H1 (cell line): ENCODE results near the gene TMEM9B. TPM values are rescaled to one million over a fixed set of nuclear protein-coding genes. Genes with fewer than 3 reads are reported as not detected.

Experiments
- CTCF ChIA-PET: fragments of 300-600 bp; sonication (Branson Sonifier 250); formaldehyde crosslinking; loops from one replicate; lab custom pipeline; 2021; ENCODE audit not compliant: partially characterized antibody; lab: Charles Lee
- POLR2A ChIA-PET: fragments of 300-600 bp; sonication (Branson Sonifier 250); formaldehyde crosslinking; loops from one replicate; lab custom pipeline; 2021; ENCODE audit warnings: inconsistent platforms; ENCODE audit not compliant: partially characterized antibody; lab: Charles Lee
- DNase-seq, 2 experiments: peaks; one replicate each; pipeline versions ENCODE4 v3.0.0 to v3.0.0-alpha.2; 2010 to 2022; ENCODE audit warnings: low spot score in 2 of 2, low read depth in 1 of 2, mixed read lengths in 1 of 2
- FAIRE-seq: peaks from 2 replicates; lab custom pipeline; 2011; peaks lifted over from hg19 to GRCh38; lab: Jason Lieb, UNC
- H2AFZ ChIP-seq: 2 replicates; pipeline ENCODE4 v1.8.1; 2012; ENCODE audit warnings: low read length, inconsistent platforms
- H2AK5ac ChIP-seq: 2 replicates; pipeline ENCODE4 v1.6.1; 2013; ENCODE audit warnings: low read depth, low read length
- H2BK120ac ChIP-seq: replicated peaks from 2 replicates; pipeline ENCODE3; 2013; ENCODE audit warnings: low read depth, low read length, inconsistent platforms
- H2BK12ac ChIP-seq: 2 replicates; pipeline ENCODE4 v1.6.1; 2013; ENCODE audit warnings: low read depth, low read length
- H2BK15ac ChIP-seq: 2 replicates; pipeline ENCODE4 v1.6.1; 2013; ENCODE audit warnings: low read length
- H2BK20ac ChIP-seq: 2 replicates; pipeline ENCODE4 v1.6.1; 2013; ENCODE audit warnings: low read length
- H2BK5ac ChIP-seq: 2 replicates; pipeline ENCODE4 v1.6.1; 2013; ENCODE audit warnings: low read depth, low read length
- H3K14ac ChIP-seq: 2 replicates; pipeline ENCODE4 v1.6.1; 2013; ENCODE audit warnings: inconsistent platforms; ENCODE audit not compliant: insufficient read length
- H3K18ac ChIP-seq: 2 replicates; pipeline ENCODE4 v1.6.1; 2013; ENCODE audit warnings: low read length; ENCODE audit errors: extremely low read depth
- H3K23ac ChIP-seq: 2 replicates; pipeline ENCODE4 v1.6.1; 2013; ENCODE audit warnings: inconsistent platforms; ENCODE audit not compliant: insufficient read length
- H3K23me2 ChIP-seq: 2 replicates; pipeline ENCODE4 v1.6.1; 2013; ENCODE audit warnings: low read depth, low read length
- H3K27ac ChIP-seq: 2 replicates; pipeline ENCODE4 v1.6.1; 2011; ENCODE audit warnings: low read depth, low read length, inconsistent platforms
- H3K27me3 ChIP-seq, 4 experiments: replicated peaks in 1 of 4; 1 replicate in 1 of 4; 2 replicates in 3 of 4; pipeline versions ENCODE4 v1.6.1 to v1.8.1; 2011 to 2013; ENCODE audit warnings: low read length in 3 of 4, mild to moderate bottlenecking in 3 of 4, inconsistent platforms in 2 of 4, mixed read lengths in 2 of 4, moderate library complexity in 1 of 4; ENCODE audit not compliant: control insufficient read depth in 3 of 4, insufficient read depth in 3 of 4; ENCODE audit errors: extremely low read depth in 1 of 4
- H3K36me3 ChIP-seq, 4 experiments: 2 replicates each; pipeline versions ENCODE4 v1.6.1 to v1.8.1; 2011 to 2013; ENCODE audit warnings: mild to moderate bottlenecking in 4 of 4, low read length in 3 of 4, moderate library complexity in 2 of 4, control low read depth in 1 of 4, inconsistent platforms in 1 of 4; ENCODE audit not compliant: insufficient read depth in 4 of 4, control insufficient read depth in 2 of 4
- H3K4ac ChIP-seq: replicated peaks from 2 replicates; pipeline ENCODE3; 2013; ENCODE audit warnings: low read length, low read depth, mixed read lengths, inconsistent platforms; ENCODE audit not compliant: insufficient read length
- H3K4me1 ChIP-seq, 4 experiments: replicated peaks in 1 of 4; 1 replicate in 1 of 4; 2 replicates in 3 of 4; pipeline versions ENCODE4 v1.6.1 to v1.8.1; 2011 to 2013; ENCODE audit warnings: low read length in 3 of 4, inconsistent platforms in 2 of 4, mixed read lengths in 1 of 4; ENCODE audit not compliant: insufficient read depth in 4 of 4, control insufficient read depth in 3 of 4
- H3K4me2 ChIP-seq, 2 experiments: 2 replicates each; pipeline versions ENCODE4 v1.6.1 to v1.8.1; 2011 to 2013; ENCODE audit warnings: low read depth in 2 of 2, low read length in 2 of 2, control low read depth in 1 of 2, inconsistent platforms in 1 of 2, mild to moderate bottlenecking in 1 of 2; ENCODE audit not compliant: insufficient read depth in 1 of 2
- H3K4me3 ChIP-seq, 4 experiments: fragments of 200-600, 300-600 bp in 1 of 4; sonication (generic), shearing (Covaris generic), sonication (Bioruptor Twin) in 1 of 4; 2 replicates each; pipeline versions ENCODE4 v1.5.1 to v1.8.1; 2011 to 2016; ENCODE audit warnings: low read length in 4 of 4, low read depth in 3 of 4, control low read depth in 2 of 4, inconsistent platforms in 2 of 4, mild to moderate bottlenecking in 2 of 4, mixed read lengths in 1 of 4, moderate library complexity in 1 of 4; ENCODE audit not compliant: insufficient read depth in 2 of 4; ENCODE audit errors: extremely low read depth in 1 of 4
- H3K56ac ChIP-seq: replicated peaks from 2 replicates; pipeline ENCODE3; 2013; ENCODE audit warnings: low read depth, mild to moderate bottlenecking, mixed read lengths, low read length, inconsistent platforms; ENCODE audit not compliant: insufficient read length
- H3K79me1 ChIP-seq: 2 replicates; pipeline ENCODE4 v1.6.1; 2013; ENCODE audit warnings: low read depth, low read length, control low read depth
- H3K79me2 ChIP-seq, 2 experiments: 2 replicates each; pipeline versions ENCODE4 v1.6.1 to v1.8.1; 2012 to 2013; ENCODE audit warnings: low read length in 2 of 2, mild to moderate bottlenecking in 2 of 2, inconsistent platforms in 1 of 2; ENCODE audit not compliant: insufficient read depth in 2 of 2, control insufficient read depth in 1 of 2
- H3K9ac ChIP-seq, 4 experiments: replicated peaks in 1 of 4; 1 replicate in 1 of 4; 2 replicates in 3 of 4; pipeline versions ENCODE4 v1.6.1 to v1.8.1; 2011 to 2013; ENCODE audit warnings: low read depth in 3 of 4, low read length in 3 of 4, control low read depth in 2 of 4, mild to moderate bottlenecking in 2 of 4, moderate library complexity in 2 of 4, inconsistent platforms in 1 of 4; ENCODE audit errors: extremely low read depth in 1 of 4
- H3K9me3 ChIP-seq, 2 experiments: 2 replicates each; pipeline versions ENCODE4 v1.6.1 to v1.8.1; 2012 to 2013; ENCODE audit warnings: mild to moderate bottlenecking in 2 of 2, moderate library complexity in 2 of 2, control low read depth in 1 of 2, inconsistent platforms in 1 of 2, low read depth in 1 of 2, low read length in 1 of 2, mixed read lengths in 1 of 2; ENCODE audit not compliant: insufficient read depth in 2 of 2
- H4K20me1 ChIP-seq, 2 experiments: replicated peaks in 1 of 2; 2 replicates each; pipeline versions ENCODE3 to v1.8.1; 2011 to 2013; ENCODE audit warnings: inconsistent platforms in 2 of 2, low read length in 2 of 2, mild to moderate bottlenecking in 1 of 2; ENCODE audit not compliant: insufficient read depth in 2 of 2, control insufficient read depth in 1 of 2
- H4K5ac ChIP-seq: 2 replicates; pipeline ENCODE4 v1.6.1; 2013; ENCODE audit warnings: low read length, low read depth, mixed read lengths, inconsistent platforms; ENCODE audit not compliant: insufficient read length
- H4K8ac ChIP-seq: 2 replicates; pipeline ENCODE4 v1.8.0; 2013; ENCODE audit warnings: mild to moderate bottlenecking, moderate library complexity, low read length, inconsistent platforms; ENCODE audit not compliant: insufficient read depth; ENCODE audit errors: extremely low read depth
- H4K91ac ChIP-seq: replicated peaks from 2 replicates; pipeline ENCODE3; 2013; ENCODE audit warnings: low read length, mixed read lengths, inconsistent platforms; ENCODE audit not compliant: insufficient read length
- CEBPB ChIP-seq: IDR thresholded peaks from 2 replicates; pipeline ENCODE4 v1.6.1; 2012; ENCODE audit warnings: low read depth, low read length
- EP300 ChIP-seq, 2 experiments: IDR thresholded peaks; 1 replicate in 1 of 2; 2 replicates in 1 of 2; pipeline ENCODE4 v1.6.1; 2011 to 2012; ENCODE audit warnings: low read depth in 2 of 2, low read length in 2 of 2, mild to moderate bottlenecking in 2 of 2, borderline replicate concordance in 1 of 2, inconsistent platforms in 1 of 2, moderate library complexity in 1 of 2
- EZH2 ChIP-seq: fragments of 200-600 bp; sonication (generic); IDR thresholded peaks from 2 replicates; pipeline ENCODE4 v1.7.1; 2012; ENCODE audit warnings: low read depth, mild to moderate bottlenecking, moderate library complexity, low read length, inconsistent platforms; ENCODE audit not compliant: severe bottlenecking
- GABPA ChIP-seq: IDR thresholded peaks from 2 replicates; pipeline ENCODE4 v1.6.1; 2011; ENCODE audit warnings: mild to moderate bottlenecking, low read length, moderate library complexity, borderline replicate concordance; ENCODE audit not compliant: insufficient read depth
- KDM4A ChIP-seq: IDR thresholded peaks from one replicate; pipeline ENCODE4 v1.7.1; 2012; ENCODE audit warnings: low read depth, mild to moderate bottlenecking, moderate library complexity, low read length, inconsistent platforms; ENCODE audit not compliant: severe bottlenecking
- PHF8 ChIP-seq: fragments of 200-600 bp; sonication (generic); conservative IDR thresholded peaks from 2 replicates; pipeline ENCODE4 v1.7.1; 2012; ENCODE audit warnings: low read depth, mild to moderate bottlenecking, inconsistent platforms, low read length, moderate library complexity
- SIRT6 ChIP-seq: IDR thresholded peaks from one replicate; pipeline ENCODE4 v1.7.1; 2012; ENCODE audit warnings: low read length, inconsistent platforms
- TBP ChIP-seq: IDR thresholded peaks from 2 replicates; pipeline ENCODE4 v1.6.1; 2011; ENCODE audit warnings: low read depth, low read length, improper control_type of control experiment
- TCF12 ChIP-seq: IDR thresholded peaks from 2 replicates; pipeline ENCODE4 v1.6.1; 2011; ENCODE audit warnings: low read depth, mild to moderate bottlenecking, low read length
- YY1 ChIP-seq: IDR thresholded peaks from 2 replicates; pipeline ENCODE4 v1.6.1; 2011; ENCODE audit warnings: low read depth, mild to moderate bottlenecking, low read length
- WGBS, 2 experiments: shearing (Covaris generic) in 1 of 2; methylation state at CpG; one replicate each; pipeline versions ENCODE4 v1.1.6 to v1.1.7; 2013 to 2015; ENCODE audit warnings: low lambda C conversion rate in 2 of 2, mixed read lengths in 2 of 2, inconsistent platforms in 1 of 2, low coverage in 1 of 2, missing lambda C conversion rate in 1 of 2; ENCODE audit not compliant: insufficient replicate concordance in 2 of 2, insufficient coverage in 1 of 2, insufficient read length in 1 of 2; ENCODE audit errors: extremely low coverage in 1 of 2, missing lambda C conversion rate in 1 of 2; 5-methylcytosine and 5-hydroxymethylcytosine counted together
- polyA plus RNA-seq, 7 experiments: library from polyadenylated mRNA; depleted of rRNA in 3 of 7; stranded (reverse) in 5 of 7; unstranded in 2 of 7; fragments of >200 nt in 5 of 7; fragments of 200-250 nt in 2 of 7; gene quantifications; 1 replicate in 5 of 7; 2 replicates in 1 of 7; 4 replicates in 1 of 7; pipeline versions ENCODE4 v1.2.1 to v1.2.3, GENCODE V29; 2011 to 2013; ENCODE audit warnings: missing spikeins in 2 of 7, mixed read lengths in 2 of 7
- total RNA-seq: library from RNA; stranded (reverse); fragmentation: NEBNext Ultra II Directional; extraction: Animal tissue kit (Norgen Biotek cat#: 25700); gene quantifications from 2 replicates; pipeline ENCODE4 v1.2.1, GENCODE V29; 2021

The TMEM9B gene
- total and polyA plus RNA-seq, 2 of the 8 experiments (the other 6 are each of a cell fraction or from before 2014, with no cell fraction given): 8.3 to 9.4 TPM

- Histone ChIP-seq H3K27me3 (no peaks in the 10 kb centered on the region), H2BK15ac (no peak overlapping the region), H3K4me3 (no peak overlapping the region), H2BK20ac (no peak overlapping the region), H3K18ac (no peak overlapping the region), H3K56ac (no peak overlapping the region), H4K5ac (no peak overlapping the region), H3K79me2 (no peaks in the 10 kb centered on the region), H3K4ac (no peak overlapping the region), H3K14ac (no peak overlapping the region), H3K27ac (no peak overlapping the region), H3K23ac (no peak overlapping the region), H3K9me3 (no peaks in the 10 kb centered on the region; a peak in 1 of 4 replicates), H2BK5ac (no peak overlapping the region), H3K9ac (no peak overlapping the region), H2AFZ (no peak overlapping the region), H2BK120ac (no peak overlapping the region), H2BK12ac (no peak overlapping the region), H4K8ac (no peak overlapping the region), H3K4me2 (no peak overlapping the region), H3K23me2 (no peaks in the 10 kb centered on the region), H2AK5ac (no peak overlapping the region), H3K36me3 (no peaks in the 10 kb centered on the region), H4K91ac (no peak overlapping the region), H3K79me1 (no peaks in the 10 kb centered on the region), H4K20me1 (no peaks in the 10 kb centered on the region), H3K4me1 (no peaks in the 10 kb centered on the region)
- POLR2A ChIA-PET: no interaction called here
- CTCF ChIA-PET: interaction anchor here (0.6 to 1.2 kb wide), 4 partner anchors 16 to 115 kb away, joined by 3 read pairs; no protein-coding TSS in a partner anchor
- no peak for TF ChIP-seq KDM4A
- TF ChIP-seq SIRT6: no peak
- no peak for TF ChIP-seq CEBPB
- TF ChIP-seq TCF12: no peak
- TF ChIP-seq GABPA: no peak
- no peak for TF ChIP-seq EZH2
- no peak for TF ChIP-seq EP300 (IDR thresholded peaks at IDR 0.05; ENCODE audit: borderline replicate concordance in 1 of 2, low read depth in 2 of 2, low read length in 2 of 2)
- no peak for TF ChIP-seq PHF8
- no peak for TF ChIP-seq YY1
- no peak for TF ChIP-seq TBP
- WGBS, 2 experiments: 97% methylated on average over 3 of the region's 3 CpGs; no CpG with 5 or more reads in 1 of the 2 experiments
- DNase-seq (no peak), FAIRE-seq (no peak)
These were observed 16.2 kb upstream of the TMEM9B start for GRCh38 chr11:8980485-8980884.
